ENCODE data around the gene OR2T33. TPM values are rescaled to one million over a fixed set of nuclear protein-coding genes. Genes with fewer than 3 reads are reported as not detected.
"Not testable (repeated sequence)": the region's sequence is repeated elsewhere in the genome, so short reads cannot be mapped to it uniquely, and the experiment has no call there.

Gene OR2T33, protein sequence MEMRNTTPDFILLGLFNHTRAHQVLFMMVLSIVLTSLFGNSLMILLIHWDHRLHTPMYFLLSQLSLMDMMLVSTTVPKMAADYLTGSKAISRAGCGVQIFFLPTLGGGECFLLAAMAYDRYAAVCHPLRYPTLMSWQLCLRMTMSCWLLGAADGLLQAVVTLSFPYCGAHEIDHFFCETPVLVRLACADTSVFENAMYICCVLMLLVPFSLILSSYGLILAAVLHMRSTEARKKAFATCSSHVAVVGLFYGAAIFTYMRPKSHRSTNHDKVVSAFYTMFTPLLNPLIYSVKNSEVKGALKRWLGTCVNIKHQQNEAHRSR
- not detected for total RNA-seq

DNA sequence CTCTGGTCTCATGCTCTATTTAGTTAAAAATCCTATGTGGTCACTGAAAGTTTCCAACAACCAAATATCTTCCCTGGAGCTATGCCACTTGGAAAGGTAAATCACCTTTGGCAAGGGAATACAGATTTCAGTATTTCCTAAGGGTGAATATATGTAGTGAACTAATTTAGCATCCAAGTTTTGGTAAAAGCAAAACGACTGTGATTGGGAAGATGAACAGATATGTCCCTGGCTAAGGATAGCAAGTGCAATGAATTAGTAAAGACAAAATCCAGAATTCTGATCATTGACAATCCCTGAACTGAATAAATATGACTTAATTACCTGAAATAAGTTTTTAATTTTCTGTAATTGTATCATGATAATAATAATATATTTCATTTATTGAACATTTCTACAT, at the start of gene OR2T33:
TSS of gene OR2T33 (minus strand) at position 101 of the 400 bp plus-strand sequence. CDS start 4,162 bp downstream, outside the sequence.
- intact Hi-C loops (cut with DNase I): no loop called here
- no peak for DNase-seq (ENCODE audit: low spot score)
- ATAC-seq: no peak

DNA sequence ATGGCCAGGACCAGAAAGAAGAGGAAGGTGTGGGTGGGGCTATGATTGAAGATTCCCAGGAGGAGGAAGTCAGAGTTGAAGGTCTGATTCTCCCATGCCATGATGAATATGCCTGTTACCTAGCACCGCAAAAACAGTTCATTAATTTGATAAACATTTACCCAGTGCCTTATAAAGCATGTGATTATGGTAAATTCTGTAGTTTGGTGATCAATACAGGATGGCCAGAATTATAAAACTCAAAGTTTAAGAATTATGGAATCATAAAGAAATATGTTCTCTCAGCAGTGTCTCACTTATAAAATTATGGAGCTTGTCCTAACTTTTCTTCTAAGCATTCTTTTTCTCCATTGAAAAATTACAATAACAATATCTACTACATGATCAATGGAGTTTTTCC, 46.7 kb upstream of the OR2T33 start, which contains the start of gene OR2M7:
TSS of gene OR2M7 (minus strand) at position 101 of the 400 bp plus-strand sequence. CDS start at position 101, 0 bp downstream.
- ATAC-seq (no peak), DNase-seq (ENCODE audit: low spot score) (no peak)
- intact Hi-C loops (cut with DNase I): no loop called here

DNA sequence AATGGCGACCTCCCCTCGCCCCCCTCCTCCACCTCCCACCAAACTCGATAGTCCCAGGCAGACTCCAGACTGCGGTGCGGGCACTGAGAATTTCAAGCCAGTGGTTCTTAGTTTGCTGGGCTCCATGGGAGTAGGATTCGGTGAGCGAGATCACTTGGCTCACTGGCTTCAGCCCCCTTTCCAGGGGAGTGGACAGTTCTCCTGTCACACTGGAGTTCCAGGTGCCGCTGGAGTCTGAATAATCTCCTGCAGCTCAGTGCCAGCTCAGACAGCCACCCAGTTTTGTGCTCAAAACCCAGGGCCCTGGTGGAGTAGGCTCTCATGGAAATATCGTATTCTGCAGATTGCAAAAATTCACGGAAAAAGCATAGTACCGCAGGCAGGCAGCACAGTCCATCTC, 39.0 kb upstream of the OR2T33 start:
- intact Hi-C loops (cut with DNase I): no loop called here
- no peak for DNase-seq (ENCODE audit: low spot score)
- ATAC-seq: no peak

DNA sequence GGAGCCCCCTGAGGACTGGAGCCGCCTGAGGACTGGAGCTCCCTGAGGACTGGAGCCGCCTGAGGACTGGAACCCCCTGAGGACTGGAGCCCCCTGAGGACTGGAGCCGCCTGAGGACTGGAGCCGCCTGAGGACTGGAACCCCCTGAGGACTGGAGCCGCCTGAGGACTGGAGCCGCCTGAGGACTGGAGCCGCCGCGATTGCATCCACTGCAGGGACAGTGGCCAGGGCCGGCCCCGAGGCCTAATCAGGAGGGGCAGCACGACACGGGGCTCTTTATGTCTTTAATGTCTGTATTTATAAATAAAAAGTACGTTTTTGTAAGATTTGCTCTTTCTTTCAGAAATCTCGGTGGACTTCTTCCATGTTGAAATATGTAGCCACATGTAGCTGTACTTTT, 29.0 kb upstream of the OR2T33 start:
- ATAC-seq; DNase-seq (ENCODE audit: low spot score); intact Hi-C loops (cut with DNase I): not testable (repeated sequence)

DNA sequence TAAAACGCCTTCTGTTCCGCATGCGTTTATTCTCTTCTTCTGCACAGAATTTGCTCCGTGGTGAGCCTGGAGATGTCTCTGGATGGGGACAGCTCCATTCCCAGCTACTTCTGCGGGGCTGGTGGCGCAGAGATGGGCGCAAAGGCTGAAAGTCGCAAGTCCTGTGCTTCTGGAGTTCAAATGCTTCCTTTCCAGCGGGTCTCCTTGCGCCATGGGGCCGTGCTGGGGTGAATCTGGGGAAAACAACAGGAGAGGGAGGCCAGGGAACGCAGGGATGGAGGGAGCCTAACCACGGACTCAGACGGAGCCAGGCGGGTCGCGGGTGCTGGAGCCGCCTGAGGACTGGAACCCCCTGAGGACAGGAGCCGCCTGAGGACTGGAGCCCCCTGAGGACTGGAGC, 28.3 kb upstream of the OR2T33 start:
- intact Hi-C loops (cut with DNase I): no loop called here

DNA sequence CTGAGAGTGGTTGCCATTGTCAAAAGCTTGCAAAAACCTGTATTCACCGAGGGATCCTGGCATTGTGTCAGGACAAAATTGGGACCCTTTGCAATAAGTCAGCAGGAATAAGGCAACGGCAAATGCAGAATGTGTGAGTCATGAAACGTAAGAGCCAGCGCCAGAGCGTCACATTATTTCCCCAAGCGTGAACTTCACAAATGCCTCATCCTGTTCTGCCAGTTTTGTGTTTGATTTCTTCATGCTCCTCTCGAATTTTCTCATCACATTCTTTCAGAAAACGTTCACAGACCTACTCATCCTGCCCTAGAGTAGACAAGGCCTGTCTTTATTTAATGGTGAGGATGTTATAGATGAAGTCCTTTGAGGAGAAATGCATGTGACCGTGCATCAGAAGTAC, 27.9 kb upstream of the OR2T33 start:
- intact Hi-C loops (cut with DNase I); DNase-seq (ENCODE audit: low spot score); ATAC-seq: not testable (repeated sequence)

More for the DNA sequence above, 28.3 kb upstream of the OR2T33 start:
- no peak for ATAC-seq
- DNase-seq (ENCODE audit: low spot score): no peak

DNA sequence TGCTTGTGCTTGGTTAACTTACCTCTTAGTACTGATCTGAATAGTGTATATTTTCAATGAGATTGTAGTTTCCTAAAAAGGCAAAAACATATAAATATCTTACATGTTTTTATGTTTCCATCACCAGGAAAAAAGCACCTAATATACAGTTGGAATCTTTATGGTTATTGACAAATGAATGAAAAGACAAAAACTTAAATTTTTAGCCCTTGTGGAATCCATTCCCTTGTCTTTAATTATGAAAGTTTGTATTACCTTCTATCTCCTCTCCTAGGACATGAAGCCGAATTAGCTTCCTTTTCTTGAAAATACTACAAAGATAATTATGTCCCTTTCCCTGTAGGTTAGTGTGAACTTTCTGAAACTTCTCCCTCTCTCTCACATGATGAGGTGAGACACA, 25.5 kb upstream of the OR2T33 start, which contains the start of gene OR2T12:
TSS of gene OR2T12 (minus strand) at position 101 of the 400 bp plus-strand sequence. CDS start 7,846 bp downstream, outside the sequence.
- DNase-seq (ENCODE audit: low spot score) (no peak), ATAC-seq (no peak)
- intact Hi-C loops (cut with DNase I): no loop called here

DNA sequence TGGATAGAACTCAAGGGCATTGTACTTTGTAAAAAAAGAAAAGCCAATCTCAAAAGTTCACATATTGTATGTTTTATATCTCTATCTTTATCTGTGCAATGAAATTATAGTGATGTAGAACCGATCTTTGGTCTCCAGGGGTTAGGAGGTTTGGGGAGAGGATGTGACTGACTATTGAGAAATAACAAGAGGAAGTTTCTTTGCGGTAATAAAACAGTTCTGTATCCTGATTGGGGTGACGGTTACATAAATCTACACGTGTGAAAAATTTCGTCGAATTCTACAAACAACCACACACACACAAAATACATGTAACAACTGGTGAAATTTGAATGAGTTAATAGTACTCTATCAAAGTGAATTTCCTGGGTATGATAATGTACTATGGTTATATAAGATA, 10.6 kb upstream of the OR2T33 start:
- DNase-seq (ENCODE audit: low spot score) (no peak), ATAC-seq (no peak)
- intact Hi-C loops (cut with DNase I): no loop called here

DNA sequence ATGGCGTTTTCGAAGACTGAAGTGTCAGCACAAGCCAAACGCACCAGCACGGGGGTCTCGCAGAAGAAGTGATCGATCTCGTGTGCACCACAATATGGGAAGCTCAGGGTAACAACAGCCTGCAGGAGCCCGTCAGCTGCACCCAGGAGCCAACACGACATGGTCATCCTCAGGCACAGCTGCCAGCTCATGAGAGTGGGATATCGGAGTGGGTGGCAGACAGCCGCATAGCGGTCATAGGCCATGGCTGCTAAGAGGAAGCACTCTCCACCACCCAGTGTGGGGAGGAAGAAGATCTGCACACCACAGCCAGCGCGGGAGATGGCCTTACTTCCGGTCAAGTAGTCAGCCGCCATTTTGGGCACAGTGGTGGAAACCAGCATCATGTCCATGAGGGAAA, 4.6 kb downstream of the OR2T33 start:
- ATAC-seq; DNase-seq (ENCODE audit: low spot score); intact Hi-C loops (cut with DNase I): not testable (repeated sequence)

DNA sequence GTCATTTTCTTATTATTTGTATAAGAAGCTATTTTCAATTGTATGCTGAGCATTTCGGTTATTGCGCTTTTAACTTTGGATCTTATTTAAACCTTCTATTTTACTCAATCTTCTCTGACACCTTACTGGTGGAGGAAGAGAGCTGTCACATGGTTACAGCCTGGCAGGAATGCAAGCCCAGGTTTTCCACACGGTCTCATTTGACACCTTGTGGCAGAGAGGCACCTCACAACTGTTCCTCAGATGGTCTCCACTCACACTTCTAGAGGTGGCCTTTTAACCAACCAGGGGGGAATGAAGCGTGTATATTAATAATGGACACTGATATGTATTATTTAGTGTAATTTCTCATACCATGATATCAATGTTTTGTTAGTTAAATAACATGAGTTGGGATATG, 9.6 kb downstream of the OR2T33 start:
- intact Hi-C loops (cut with DNase I): no loop called here
- DNase-seq (ENCODE audit: low spot score) (no peak), ATAC-seq (no peak)

DNA sequence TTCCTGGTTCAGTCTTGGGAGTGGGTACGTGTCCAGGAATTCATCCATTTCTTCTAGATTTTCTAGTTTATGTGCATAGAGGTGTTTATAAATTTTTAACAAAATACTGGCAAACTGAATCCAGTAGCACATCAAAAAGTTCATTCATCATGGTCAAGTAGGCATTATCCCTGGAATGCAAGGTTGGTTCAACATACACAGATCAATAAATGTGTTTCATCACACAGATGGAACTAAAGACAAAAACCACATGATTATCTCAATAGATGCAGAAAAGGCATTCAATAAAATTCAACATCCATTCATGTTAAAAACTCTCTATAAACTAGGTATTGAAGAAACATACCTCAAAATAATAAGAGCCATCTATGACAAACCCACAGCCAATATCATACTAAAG, 18.5 kb downstream of the OR2T33 start:
- ATAC-seq; intact Hi-C loops (cut with DNase I); DNase-seq (ENCODE audit: low spot score): not testable (repeated sequence)

DNA sequence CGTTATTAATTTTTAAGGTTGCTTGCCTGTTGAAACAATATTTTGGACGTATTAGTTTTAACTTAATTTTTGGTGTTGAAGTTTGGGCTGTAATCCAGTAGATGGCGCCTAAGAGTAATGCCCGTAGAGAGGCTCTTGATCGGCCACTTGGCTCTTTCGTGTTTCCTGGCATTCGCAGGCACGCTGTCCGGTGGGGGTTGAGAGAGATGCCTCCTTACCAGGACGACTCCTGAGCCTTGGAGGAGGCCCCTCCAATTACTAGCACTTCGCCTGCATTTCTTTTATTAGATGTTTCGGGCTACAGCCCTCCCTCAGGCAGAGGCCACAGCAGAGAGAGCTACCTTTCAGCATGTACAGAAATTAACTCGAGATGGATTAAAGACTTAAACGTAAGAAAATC, 34.6 kb downstream of the OR2T33 start:
- ATAC-seq (no peak), DNase-seq (ENCODE audit: low spot score) (no peak)
- intact Hi-C loops (cut with DNase I): no loop called here

DNA sequence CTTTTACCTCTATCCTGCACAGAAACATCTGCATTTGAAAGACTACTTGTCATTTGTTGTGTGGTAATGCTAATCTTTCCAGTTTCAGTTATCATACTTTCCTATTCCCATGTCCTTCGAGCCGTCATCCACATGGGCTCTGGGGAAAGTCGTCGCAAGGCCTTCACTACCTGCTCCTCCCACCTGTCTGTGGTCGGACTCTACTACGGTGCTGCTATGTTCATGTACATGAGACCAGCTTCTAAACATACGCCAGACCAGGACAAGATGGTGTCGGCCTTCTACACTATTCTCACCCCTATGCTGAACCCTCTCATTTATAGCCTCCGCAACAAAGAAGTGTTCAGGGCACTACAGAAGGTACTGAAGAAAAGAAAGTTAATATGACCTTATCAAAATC, 38.3 kb downstream of the OR2T33 start:
- ATAC-seq (no peak), DNase-seq (ENCODE audit: low spot score) (no peak)
- intact Hi-C loops (cut with DNase I): no loop called here

DNA sequence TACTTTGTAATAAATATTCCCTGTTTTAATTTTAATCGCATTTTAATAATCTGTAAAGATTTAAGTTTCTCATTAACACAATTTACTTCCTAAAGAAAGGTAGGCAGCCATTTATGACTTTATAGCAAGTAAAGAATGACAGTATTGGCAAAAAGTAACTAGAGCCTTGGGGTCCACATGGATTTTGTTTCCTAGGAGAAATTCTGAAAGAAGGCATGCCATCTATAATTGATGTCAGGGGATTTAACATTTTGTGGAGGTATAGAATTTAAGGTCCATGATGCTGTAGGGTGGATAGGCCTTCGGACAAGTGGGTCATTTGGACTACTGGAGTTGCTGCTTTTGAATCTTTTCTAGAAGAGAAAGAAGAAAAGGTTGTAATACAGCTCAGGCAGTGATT, 46.7 kb downstream of the OR2T33 start, which contains the start of gene OR2M4:
TSS of gene OR2M4 (plus strand) at position 301 of the 400 bp plus-strand sequence. CDS start 7,512 bp downstream, outside the sequence.
- ATAC-seq: no peak
- intact Hi-C loops (cut with DNase I): no loop called here
- DNase-seq (ENCODE audit: low spot score): no peak

DNA sequence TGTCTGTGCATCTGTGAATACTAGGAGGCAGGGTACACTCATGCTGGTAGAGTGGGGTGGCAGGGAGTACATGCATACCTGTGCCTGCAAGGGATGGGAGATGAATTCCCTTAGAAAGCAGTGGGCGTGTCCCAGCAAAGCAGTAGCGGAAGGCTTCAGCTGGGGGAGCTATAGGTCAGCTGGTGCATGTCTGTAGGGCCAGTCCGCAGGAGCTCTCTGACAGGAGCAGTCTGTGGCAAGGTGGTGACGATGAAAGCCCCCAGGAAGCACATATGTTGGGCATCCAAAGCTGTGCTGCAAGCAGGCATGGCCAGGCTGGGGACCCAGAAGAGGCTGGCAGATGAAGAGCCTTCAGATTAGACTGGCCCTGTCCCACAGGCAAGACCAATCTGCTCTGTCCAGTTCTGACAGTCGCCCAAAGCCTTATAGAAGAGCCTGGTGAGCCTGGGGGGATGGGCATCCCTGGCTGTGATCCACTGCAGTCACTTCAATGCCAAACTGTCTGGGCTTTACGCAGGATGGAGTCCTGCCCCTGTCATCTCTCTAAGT, 48.3 kb downstream of the OR2T33 start:
- ATAC-seq (no peak), DNase-seq (ENCODE audit: low spot score) (no peak)
- intact Hi-C loops (cut with DNase I): no loop called here

DNA sequence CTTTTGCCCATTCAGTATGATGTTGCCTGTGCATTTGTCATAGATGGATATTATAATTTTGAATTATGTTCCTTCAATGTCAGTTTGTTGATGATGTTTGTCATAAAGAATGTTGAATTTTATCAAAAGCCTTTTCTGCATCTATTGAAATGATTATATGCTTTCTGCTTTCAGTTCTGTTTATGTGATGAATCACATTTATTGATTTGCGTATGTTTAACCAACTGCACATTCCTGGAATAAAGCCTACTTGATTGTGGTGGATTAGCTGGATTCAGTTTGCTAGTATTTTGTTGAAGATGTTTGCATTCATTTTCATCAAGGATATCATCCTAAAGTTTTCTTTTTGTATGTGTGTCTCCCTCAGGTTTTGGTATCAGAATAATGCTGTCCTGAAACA, 52.2 kb downstream of the OR2T33 start:
- no peak for DNase-seq (ENCODE audit: low spot score)
- intact Hi-C loops (cut with DNase I): no loop called here
- no peak for ATAC-seq

Other genes with a start within 250 kb of the OR2T33 start
- 0.53 TPM for gene OR2L2, start 247.9 kb downstream of the OR2T33 start, total RNA-seq
- 0.13 TPM for gene OR2L3, start 231.1 kb downstream of the OR2T33 start, total RNA-seq
- gene OR2L13, start 182.8 kb downstream of the OR2T33 start, total RNA-seq: 0.36 TPM
- gene OR2M5, start 132.8 kb downstream of the OR2T33 start, total RNA-seq: not detected
- gene OR2M2, start 103.2 kb downstream of the OR2T33 start, total RNA-seq: not detected
- gene OR2M3, start 80.7 kb downstream of the OR2T33 start, total RNA-seq: 0.04 TPM
- gene OR2M4, start 46.6 kb downstream of the OR2T33 start, total RNA-seq: not detected
- gene OR2T12, start 25.4 kb upstream of the OR2T33 start, total RNA-seq: not detected
- not detected for gene OR2M7, start 46.6 kb upstream of the OR2T33 start, total RNA-seq
- not detected for gene OR14C36, start 70.8 kb upstream of the OR2T33 start, total RNA-seq
- gene OR2T4, start 83.7 kb upstream of the OR2T33 start, total RNA-seq: not detected
- gene OR2T6, start 97.8 kb upstream of the OR2T33 start, total RNA-seq: not detected
- gene OR2T1, start 125.1 kb upstream of the OR2T33 start, total RNA-seq: not detected
- gene OR2T2, start 167.7 kb upstream of the OR2T33 start, total RNA-seq: not detected
- not detected for gene OR2T3, start 195.4 kb upstream of the OR2T33 start, total RNA-seq
- gene OR2T5, start 210.6 kb upstream of the OR2T33 start, total RNA-seq: not detected
- not detected for gene OR2G6, start 230.1 kb upstream of the OR2T33 start, total RNA-seq

Data from sciatic nerve (tissue), 2 donors.